CD14-positive monocyte (primary cell): ENCODE measurements around the gene PLAU. TPM values are rescaled to one million over a fixed set of nuclear protein-coding genes. Genes with fewer than 3 reads are reported as not detected.

Experiments
- DNase-seq, 3 donors: peaks; one replicate each; pipeline ENCODE4 v3.0.0-alpha.2; 2011 to 2022
- H2AFZ ChIP-seq: 2 replicates; pipeline ENCODE4 v1.6.0; 2012; ENCODE audit warnings: mild to moderate bottlenecking, low read depth, low read length, inconsistent platforms; ENCODE audit not compliant: insufficient read depth, poor library complexity, severe bottlenecking
- H3K27ac ChIP-seq, 2 donors: 1 replicate in 1 of 2; 2 replicates in 1 of 2; pipeline ENCODE4 v1.5.1; 2012 to 2013; ENCODE audit warnings: low read length in 2 of 2, control low read depth in 1 of 2, inconsistent platforms in 1 of 2, low read depth in 1 of 2, mild to moderate bottlenecking in 1 of 2
- H3K27me3 ChIP-seq, 2 donors: one replicate each; pipeline versions ENCODE4 v1.6.0 to v1.6.1; 2011 to 2013; ENCODE audit warnings: low read length in 2 of 2; ENCODE audit not compliant: control insufficient read depth in 2 of 2, insufficient read depth in 2 of 2
- H3K36me3 ChIP-seq, 2 donors: replicated peaks in 1 of 2; 1 replicate in 1 of 2; 2 replicates in 1 of 2; pipeline versions ENCODE4 v1.5.1 to v1.6.1; 2012 to 2013; ENCODE audit warnings: low read length in 2 of 2, control low read depth in 1 of 2, inconsistent platforms in 1 of 2, mild to moderate bottlenecking in 1 of 2; ENCODE audit not compliant: insufficient read depth in 2 of 2, control insufficient read depth in 1 of 2
- H3K4me1 ChIP-seq, 2 donors: 1 replicate in 1 of 2; 2 replicates in 1 of 2; pipeline versions ENCODE4 v1.5.1 to v1.6.1; 2012 to 2013; ENCODE audit warnings: low read length in 2 of 2, control low read depth in 1 of 2, inconsistent platforms in 1 of 2, mild to moderate bottlenecking in 1 of 2, moderate library complexity in 1 of 2; ENCODE audit not compliant: insufficient read depth in 2 of 2, control insufficient read depth in 1 of 2
- H3K4me2 ChIP-seq: replicated peaks from 2 replicates; pipeline ENCODE3; 2012; ENCODE audit warnings: low read length, moderate library complexity, mild to moderate bottlenecking; ENCODE audit not compliant: poor library complexity, severe bottlenecking; ENCODE audit errors: extremely low read depth
- H3K4me3 ChIP-seq, 3 experiments: fragments of 200-600 bp in 1 of 3; sonication (generic) in 1 of 3; replicated peaks in 1 of 3; 1 replicate in 2 of 3; 2 replicates in 1 of 3; pipeline ENCODE4 v1.5.1; 2011 to 2013; ENCODE audit warnings: low read length in 3 of 3, mild to moderate bottlenecking in 3 of 3, control low read depth in 2 of 3, low read depth in 2 of 3, inconsistent platforms in 1 of 3, moderate library complexity in 1 of 3
- H3K79me2 ChIP-seq: 2 replicates; pipeline ENCODE4 v1.6.0; 2012; ENCODE audit warnings: mild to moderate bottlenecking, control low read depth, inconsistent platforms, low read length, moderate library complexity; ENCODE audit not compliant: insufficient read depth
- H3K9ac ChIP-seq: 2 replicates; pipeline ENCODE4 v1.6.0; 2017; ENCODE audit warnings: low read length, mild to moderate bottlenecking; ENCODE audit not compliant: insufficient read depth, poor library complexity, severe bottlenecking
- H3K9me3 ChIP-seq, 2 donors: replicated peaks in 1 of 2; 1 replicate in 1 of 2; 2 replicates in 1 of 2; pipeline versions ENCODE4 v1.5.1 to v1.6.1; 2012 to 2013; ENCODE audit warnings: low read length in 2 of 2, control low read depth in 1 of 2; ENCODE audit not compliant: control insufficient read depth in 1 of 2, insufficient read depth in 1 of 2
- H4K20me1 ChIP-seq: 2 replicates; pipeline ENCODE4 v1.6.0; 2012; ENCODE audit warnings: mild to moderate bottlenecking, low read length, control low read depth, moderate library complexity; ENCODE audit not compliant: insufficient read depth
- H3K27ac Mint-ChIP-seq, 7 donors: one replicate each; pipeline ENCODE4 v1.8.0; 2020; ENCODE audit warnings: mild to moderate bottlenecking in 7 of 7, mixed read lengths in 7 of 7, moderate library complexity in 6 of 7, inconsistent platforms in 2 of 7
- H3K27me3 Mint-ChIP-seq, 3 donors: one replicate each; pipeline ENCODE4 v1.8.0; 2021 to 2022; ENCODE audit warnings: low read depth in 3 of 3, mild to moderate bottlenecking in 3 of 3, mixed read lengths in 3 of 3, moderate library complexity in 3 of 3, inconsistent platforms in 1 of 3
- H3K36me3 Mint-ChIP-seq, 2 donors: one replicate each; pipeline ENCODE4 v1.8.0; 2020; ENCODE audit warnings: mixed read lengths in 2 of 2, inconsistent platforms in 1 of 2, mild to moderate bottlenecking in 1 of 2
- H3K4me1 Mint-ChIP-seq: one replicate; pipeline ENCODE4 v1.8.0; 2020; ENCODE audit warnings: mild to moderate bottlenecking, mixed read lengths
- H3K4me3 Mint-ChIP-seq, 2 donors: one replicate each; pipeline ENCODE4 v1.8.0; 2020; ENCODE audit warnings: mild to moderate bottlenecking in 2 of 2, mixed read lengths in 2 of 2, moderate library complexity in 1 of 2
- H3K9me3 Mint-ChIP-seq, 7 donors: one replicate each; pipeline ENCODE4 v1.8.0; 2020 to 2022; ENCODE audit warnings: mixed read lengths in 7 of 7, mild to moderate bottlenecking in 6 of 7, moderate library complexity in 6 of 7, inconsistent platforms in 2 of 7
- WGBS: methylation state at CpG from one replicate; pipeline ENCODE4 v1.1.5; 2013; ENCODE audit warnings: missing lambda C conversion rate; ENCODE audit not compliant: insufficient coverage; 5-methylcytosine and 5-hydroxymethylcytosine counted together
- intact Hi-C, 2 donors: fragments of 100-400 bp; cut with micrococcal nuclease; formaldehyde crosslinking; loops; one replicate each; pipeline versions ENCODE4 v1.15.0 to v1.15.1; 2023
- polyA plus RNA-seq, 3 donors: library from polyadenylated mRNA; depleted of rRNA in 1 of 3; unstranded in 2 of 3; stranded (reverse) in 1 of 3; fragments of 300-500 nt in 2 of 3; fragments of >200 nt in 1 of 3; fragmentation: Illumina TruSeq in 2 of 3; gene quantifications; 1 replicate in 2 of 3; 2 replicates in 1 of 3; pipeline ENCODE4 v1.2.3, GENCODE V29; 2012 to 2021
- TF ChIP-seq, protein P1 (sequence below): fragments of 200-600 bp; IDR thresholded peaks from one replicate; pipeline ENCODE4 v1.8.0; 2022; ENCODE audit warnings: antibody characterized with exemption, mild to moderate bottlenecking

The PLAU gene
- polyA plus RNA-seq, 3 donors: 0.16 to 1.5 (median 0.43) TPM

DNA sequence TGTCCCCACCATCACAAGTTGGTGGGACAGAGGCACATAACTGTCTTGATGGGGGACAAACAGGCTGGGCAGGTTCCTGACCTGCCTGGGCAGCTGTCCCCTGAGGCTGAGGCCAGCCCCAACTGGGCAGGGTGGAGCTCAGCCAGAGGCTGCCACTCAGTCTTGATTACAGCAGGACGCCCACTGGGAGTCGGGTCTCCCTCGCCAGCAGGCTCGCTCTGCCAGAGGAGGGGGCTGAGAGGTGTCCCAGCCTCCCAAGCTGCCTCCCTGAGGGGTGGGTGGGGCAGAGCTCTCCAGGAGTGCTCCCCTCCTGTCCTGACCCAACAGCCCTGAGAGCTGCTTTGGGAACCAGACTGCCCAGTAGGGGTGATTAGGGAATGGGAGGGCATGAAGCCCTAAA lies 34.8 kb upstream of the PLAU start:
- no peaks in the 10 kb centered on the region for H3K27me3 ChIP-seq
- H4K20me1 ChIP-seq: peaks cover 23% of the 10 kb centered on the region
- H3K9me3 ChIP-seq: no peaks in the 10 kb centered on the region
- Mint-ChIP-seq H3K9me3 (peaks cover 0 to 2% (median 0%) of the 10 kb centered on the region in 7 donors), H3K36me3 (peaks cover 19 to 20% of the 10 kb centered on the region in 2 donors), H3K4me1 (peaks cover 47% of the 10 kb centered on the region), H3K27me3 (peaks cover 1% of the 10 kb centered on the region in 3 donors), H3K27ac (peak overlapping the region in 2 of 7 donors; percentile 58 to 68), H3K4me3 (no peak overlapping the region)
- no peak overlapping the region for H3K4me2 ChIP-seq
- TF ChIP-seq, protein P1, sequence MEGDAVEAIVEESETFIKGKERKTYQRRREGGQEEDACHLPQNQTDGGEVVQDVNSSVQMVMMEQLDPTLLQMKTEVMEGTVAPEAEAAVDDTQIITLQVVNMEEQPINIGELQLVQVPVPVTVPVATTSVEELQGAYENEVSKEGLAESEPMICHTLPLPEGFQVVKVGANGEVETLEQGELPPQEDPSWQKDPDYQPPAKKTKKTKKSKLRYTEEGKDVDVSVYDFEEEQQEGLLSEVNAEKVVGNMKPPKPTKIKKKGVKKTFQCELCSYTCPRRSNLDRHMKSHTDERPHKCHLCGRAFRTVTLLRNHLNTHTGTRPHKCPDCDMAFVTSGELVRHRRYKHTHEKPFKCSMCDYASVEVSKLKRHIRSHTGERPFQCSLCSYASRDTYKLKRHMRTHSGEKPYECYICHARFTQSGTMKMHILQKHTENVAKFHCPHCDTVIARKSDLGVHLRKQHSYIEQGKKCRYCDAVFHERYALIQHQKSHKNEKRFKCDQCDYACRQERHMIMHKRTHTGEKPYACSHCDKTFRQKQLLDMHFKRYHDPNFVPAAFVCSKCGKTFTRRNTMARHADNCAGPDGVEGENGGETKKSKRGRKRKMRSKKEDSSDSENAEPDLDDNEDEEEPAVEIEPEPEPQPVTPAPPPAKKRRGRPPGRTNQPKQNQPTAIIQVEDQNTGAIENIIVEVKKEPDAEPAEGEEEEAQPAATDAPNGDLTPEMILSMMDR: no peak
- H3K4me3 ChIP-seq: no peak overlapping the region
- no peak overlapping the region for H3K9ac ChIP-seq
- peaks cover 27% of the 10 kb centered on the region for H3K79me2 ChIP-seq
- H3K36me3 ChIP-seq: peaks cover 2 to 18% of the 10 kb centered on the region in 2 donors
- DNase-seq: no peak
- 96% methylated on average over 4 of the region's 4 CpGs for WGBS
- peaks cover 28 to 46% of the 10 kb centered on the region in 2 donors for H3K4me1 ChIP-seq
- no peak overlapping the region for H3K27ac ChIP-seq
- intact Hi-C loops: loop anchor here (5.0 kb wide), 2 partner anchors 64 to 276 kb away; partner anchors contain the start of genes ADK (in 1 of the 2), AP3M1 (in 1 of the 2) and NDST2 (in 1 of the 2)
- H2AFZ ChIP-seq: no peak overlapping the region

DNA sequence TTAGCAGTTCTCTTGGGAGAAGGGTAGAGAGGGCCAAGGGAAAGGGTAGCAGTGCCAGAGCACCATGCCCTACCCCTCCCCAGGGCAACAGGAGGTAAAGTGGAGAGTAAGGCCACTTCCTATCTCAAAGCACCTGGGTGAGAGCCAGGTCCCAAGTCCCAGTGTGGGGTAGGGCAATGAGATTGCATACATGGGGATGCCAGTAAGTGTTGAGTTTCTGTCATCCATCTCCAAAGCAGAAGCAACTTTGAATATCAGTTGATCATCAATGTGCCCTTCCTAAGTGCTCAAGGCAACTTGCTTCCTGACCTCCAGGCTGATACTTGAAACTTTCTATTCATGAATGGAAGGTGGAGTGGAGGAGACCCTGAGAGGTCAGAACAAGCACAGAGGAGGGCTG lies 34.4 kb upstream of the PLAU start:
- no peak overlapping the region for H3K27ac ChIP-seq

More for the DNA sequence above, 34.4 kb upstream of the PLAU start:
- Histone ChIP-seq H3K79me2 (peaks cover 23% of the 10 kb centered on the region), H3K9me3 (no peaks in the 10 kb centered on the region), H3K4me2 (no peak overlapping the region), H2AFZ (no peak overlapping the region), H3K9ac (no peak overlapping the region), H3K4me1 (peaks cover 28 to 45% of the 10 kb centered on the region in 2 donors), H3K36me3 (peaks cover 0 to 14% of the 10 kb centered on the region in 2 donors), H3K27me3 (no peaks in the 10 kb centered on the region), H3K4me3 (no peak overlapping the region), H4K20me1 (peaks cover 19% of the 10 kb centered on the region)
- TF ChIP-seq, protein P1: no peak
- DNase-seq: no peak
- Mint-ChIP-seq H3K4me3 (no peak overlapping the region), H3K4me1 (peaks cover 43% of the 10 kb centered on the region), H3K27ac (peak overlapping the region in 1 of 7 donors; percentile 35), H3K9me3 (peaks cover 0 to 2% (median 0%) of the 10 kb centered on the region in 7 donors), H3K27me3 (peaks cover 1% of the 10 kb centered on the region in 3 donors), H3K36me3 (peaks cover 15 to 16% of the 10 kb centered on the region in 2 donors)
- intact Hi-C loops: loop anchor here (5.0 kb wide), 2 partner anchors 64 to 276 kb away; partner anchors contain the start of genes ADK (in 1 of the 2), AP3M1 (in 1 of the 2) and NDST2 (in 1 of the 2)
